Fibroblast of mammary gland (primary cell): ENCODE measurements around the gene LYRM9.
"Not testable (repeated sequence)": the region's sequence is repeated elsewhere in the genome, so short reads cannot be mapped to it uniquely, and the experiment has no call there.

Experiments
- DNase-seq: peaks from one replicate; pipeline ENCODE4 v3.0.0-alpha.2; 2010; ENCODE audit warnings: low read depth
- H3K4me3 ChIP-seq: 2 replicates; pipeline ENCODE4 v1.5.1; 2011; ENCODE audit warnings: low read depth, mild to moderate bottlenecking, low read length, moderate library complexity; ENCODE audit not compliant: control insufficient read depth
- TF ChIP-seq, protein P1 (sequence below): conservative IDR thresholded peaks from 2 replicates; pipeline ENCODE4 v1.5.1; 2011; ENCODE audit warnings: low read depth, low read length, inconsistent platforms; ENCODE audit not compliant: control insufficient read depth, insufficient read depth

LYRM9 gene

GRCh38 chr17:27854163-27854562 lies 39.0 kb downstream of the LYRM9 start:
- TF ChIP-seq, protein P1, sequence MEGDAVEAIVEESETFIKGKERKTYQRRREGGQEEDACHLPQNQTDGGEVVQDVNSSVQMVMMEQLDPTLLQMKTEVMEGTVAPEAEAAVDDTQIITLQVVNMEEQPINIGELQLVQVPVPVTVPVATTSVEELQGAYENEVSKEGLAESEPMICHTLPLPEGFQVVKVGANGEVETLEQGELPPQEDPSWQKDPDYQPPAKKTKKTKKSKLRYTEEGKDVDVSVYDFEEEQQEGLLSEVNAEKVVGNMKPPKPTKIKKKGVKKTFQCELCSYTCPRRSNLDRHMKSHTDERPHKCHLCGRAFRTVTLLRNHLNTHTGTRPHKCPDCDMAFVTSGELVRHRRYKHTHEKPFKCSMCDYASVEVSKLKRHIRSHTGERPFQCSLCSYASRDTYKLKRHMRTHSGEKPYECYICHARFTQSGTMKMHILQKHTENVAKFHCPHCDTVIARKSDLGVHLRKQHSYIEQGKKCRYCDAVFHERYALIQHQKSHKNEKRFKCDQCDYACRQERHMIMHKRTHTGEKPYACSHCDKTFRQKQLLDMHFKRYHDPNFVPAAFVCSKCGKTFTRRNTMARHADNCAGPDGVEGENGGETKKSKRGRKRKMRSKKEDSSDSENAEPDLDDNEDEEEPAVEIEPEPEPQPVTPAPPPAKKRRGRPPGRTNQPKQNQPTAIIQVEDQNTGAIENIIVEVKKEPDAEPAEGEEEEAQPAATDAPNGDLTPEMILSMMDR, result no peak

DNA sequence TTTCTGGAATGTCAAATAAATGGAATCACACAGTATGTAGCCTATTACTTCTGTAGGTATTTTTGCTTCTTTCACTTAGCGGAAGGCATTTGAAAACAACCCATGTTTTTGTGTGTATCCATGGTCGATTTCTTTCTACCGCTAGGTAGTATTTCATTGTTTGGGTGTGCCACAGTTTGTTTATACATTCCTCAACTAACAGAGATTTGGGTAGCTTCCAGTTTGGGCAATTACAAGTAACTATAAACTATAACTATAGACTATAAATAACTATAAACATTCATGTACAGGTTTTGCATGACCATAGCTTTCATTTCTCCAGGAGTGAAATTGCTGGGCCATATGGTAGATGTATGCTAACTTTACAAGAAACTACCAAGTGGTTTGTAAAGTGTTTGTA lies 40.1 kb downstream of the LYRM9 start:
- no peak for DNase-seq
- TF ChIP-seq, protein P1, result no peak

More at GRCh38 chr17:27854163-27854562, 39.0 kb downstream of the LYRM9 start:
- no peak for DNase-seq
- no peak overlapping the region for H3K4me3 ChIP-seq

GRCh38 chr17:27849474-27850185 lies 43.5 kb downstream of the LYRM9 start:
- no peak for DNase-seq
- TF ChIP-seq, protein P1, result no peak
- no peak overlapping the region for H3K4me3 ChIP-seq

More for the DNA sequence above, 40.1 kb downstream of the LYRM9 start:
- H3K4me3 ChIP-seq, result no peak overlapping the region

DNA sequence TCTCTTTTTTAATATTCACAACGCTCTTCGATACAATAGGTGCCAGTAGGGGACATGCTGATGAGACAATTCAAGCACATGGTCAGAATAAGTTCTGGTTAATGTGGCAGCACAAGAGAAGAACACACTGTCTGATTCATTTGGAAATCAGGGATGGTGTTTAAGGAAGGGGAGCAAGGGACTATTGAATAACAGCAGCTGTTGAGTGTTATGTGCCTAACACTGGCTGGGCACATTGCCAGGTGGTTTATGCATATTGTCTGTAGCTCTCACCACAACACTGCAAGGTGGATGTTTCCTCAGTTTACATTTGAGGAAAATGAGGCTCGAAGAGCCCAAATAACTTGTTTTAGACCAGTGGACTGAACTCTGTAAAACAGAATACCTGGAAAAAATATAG lies 44.2 kb downstream of the LYRM9 start:
- TF ChIP-seq, protein P1, result no peak
- H3K4me3 ChIP-seq, result no peak overlapping the region
- no peak for DNase-seq

DNA sequence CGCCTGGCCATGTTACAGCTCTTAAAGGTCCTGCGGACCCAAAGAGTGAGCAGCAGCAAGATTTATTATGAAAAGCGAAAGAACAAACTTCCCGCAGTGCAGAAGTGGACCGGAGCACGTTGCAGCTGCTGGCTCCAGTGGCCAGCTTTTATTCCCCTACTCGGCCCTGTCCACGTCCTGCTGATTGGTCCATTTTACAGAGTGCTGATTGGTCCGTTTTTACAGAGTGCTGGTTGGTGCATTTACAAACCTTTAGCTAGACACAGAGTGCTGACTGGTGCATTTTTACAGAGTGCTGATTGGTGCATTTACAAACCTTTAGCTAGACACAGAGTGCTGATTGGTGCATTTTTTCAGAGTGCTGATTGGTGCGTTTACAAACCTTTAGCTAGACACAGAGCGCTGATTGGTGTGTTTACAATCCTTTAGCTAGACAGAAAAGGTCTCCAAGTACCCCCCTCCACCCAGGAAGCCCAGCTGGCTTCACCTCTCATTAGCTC lies 46.3 kb downstream of the LYRM9 start:
- H3K4me3 ChIP-seq, result not testable (repeated sequence)

DNA sequence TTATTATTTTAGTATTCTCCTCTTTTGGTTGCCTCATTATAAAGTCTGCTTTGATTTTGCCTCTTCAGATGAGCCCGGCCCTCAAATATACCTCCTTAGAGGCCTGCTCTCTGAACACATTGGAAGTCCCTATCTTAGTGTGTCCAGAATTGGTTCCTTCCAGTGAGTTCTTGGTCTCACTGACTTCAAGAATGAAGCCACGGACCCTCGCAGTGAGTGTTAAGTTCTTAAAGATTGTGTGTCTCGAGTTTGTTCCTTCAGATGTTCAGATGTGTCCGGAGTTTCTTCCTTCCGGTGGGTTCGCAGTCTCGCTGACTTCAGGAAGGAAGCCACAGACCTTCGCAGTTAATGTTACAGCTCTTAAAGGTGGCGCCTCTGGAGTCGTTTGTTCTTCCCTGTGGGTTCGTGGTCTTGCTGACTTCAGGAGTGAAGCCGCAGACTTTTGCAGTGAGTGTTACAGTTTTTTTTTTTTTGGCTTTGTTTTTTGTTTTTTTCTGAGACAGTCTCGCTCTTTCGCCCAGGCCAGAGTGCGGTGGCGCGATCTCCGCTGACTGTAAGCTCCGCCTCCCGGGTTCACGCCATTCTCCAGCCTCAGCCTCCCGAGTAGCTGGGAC lies 47.0 kb downstream of the LYRM9 start:
- no peak for DNase-seq
- no peak overlapping the region for H3K4me3 ChIP-seq
- TF ChIP-seq, protein P1, result no peak

More for the DNA sequence above, 46.3 kb downstream of the LYRM9 start:
- not testable (repeated sequence) for DNase-seq

DNA sequence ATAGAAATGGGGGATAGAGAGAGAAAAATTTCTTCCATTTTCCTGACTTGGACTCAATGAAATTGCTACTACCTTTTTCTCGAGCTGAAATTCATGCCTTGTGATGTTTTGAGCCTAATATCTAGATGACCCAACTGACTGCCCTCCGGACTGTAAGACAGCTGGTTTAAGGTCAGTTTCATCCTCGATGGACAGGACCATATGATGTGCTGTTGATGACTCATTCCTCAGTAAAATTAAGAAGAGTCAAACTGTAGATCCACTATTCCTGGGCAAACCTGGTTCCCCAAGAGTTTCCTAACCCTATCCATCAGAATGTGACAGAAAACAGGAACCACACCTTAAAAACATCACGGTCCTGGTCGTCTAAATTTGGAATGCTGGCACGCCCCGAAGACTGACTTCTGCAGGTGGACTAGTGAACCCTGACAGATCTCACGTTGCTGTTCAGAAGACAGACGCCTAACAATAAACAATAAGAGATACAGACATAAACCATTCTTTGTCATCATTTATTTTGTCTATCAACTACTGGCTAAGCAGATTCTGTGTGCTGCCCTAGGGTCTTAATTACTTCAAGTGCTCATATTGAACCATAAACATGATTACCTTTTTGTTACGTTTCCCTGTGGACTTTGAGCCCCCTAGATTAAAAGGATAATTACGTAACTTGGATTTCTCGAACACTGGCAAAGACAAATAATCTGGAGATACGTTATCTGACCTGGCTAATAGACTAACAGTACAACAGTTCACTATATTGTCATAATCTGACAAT lies 47.7 kb downstream of the LYRM9 start:
- TF ChIP-seq, protein P1, result no peak
- no peak overlapping the region for H3K4me3 ChIP-seq
- DNase-seq, result no peak
